GM19240 (cell line): Measurements from ENCODE around the gene CDH3.

Experiments
- DNase-seq: peaks from one replicate; pipeline ENCODE4 v3.0.0; 2011; ENCODE audit warnings: low spot score; ENCODE audit not compliant: insufficient read length

The CDH3 gene

GRCh38 chr16:68737046-68737729, 92.1 kb downstream of the CDH3 start, which contains the start of gene CDH1:
TSS of gene CDH1 (plus strand) at chr16:68737292. CDS start at chr16:68737416, 124 bp downstream.
- no peak for DNase-seq

DNA sequence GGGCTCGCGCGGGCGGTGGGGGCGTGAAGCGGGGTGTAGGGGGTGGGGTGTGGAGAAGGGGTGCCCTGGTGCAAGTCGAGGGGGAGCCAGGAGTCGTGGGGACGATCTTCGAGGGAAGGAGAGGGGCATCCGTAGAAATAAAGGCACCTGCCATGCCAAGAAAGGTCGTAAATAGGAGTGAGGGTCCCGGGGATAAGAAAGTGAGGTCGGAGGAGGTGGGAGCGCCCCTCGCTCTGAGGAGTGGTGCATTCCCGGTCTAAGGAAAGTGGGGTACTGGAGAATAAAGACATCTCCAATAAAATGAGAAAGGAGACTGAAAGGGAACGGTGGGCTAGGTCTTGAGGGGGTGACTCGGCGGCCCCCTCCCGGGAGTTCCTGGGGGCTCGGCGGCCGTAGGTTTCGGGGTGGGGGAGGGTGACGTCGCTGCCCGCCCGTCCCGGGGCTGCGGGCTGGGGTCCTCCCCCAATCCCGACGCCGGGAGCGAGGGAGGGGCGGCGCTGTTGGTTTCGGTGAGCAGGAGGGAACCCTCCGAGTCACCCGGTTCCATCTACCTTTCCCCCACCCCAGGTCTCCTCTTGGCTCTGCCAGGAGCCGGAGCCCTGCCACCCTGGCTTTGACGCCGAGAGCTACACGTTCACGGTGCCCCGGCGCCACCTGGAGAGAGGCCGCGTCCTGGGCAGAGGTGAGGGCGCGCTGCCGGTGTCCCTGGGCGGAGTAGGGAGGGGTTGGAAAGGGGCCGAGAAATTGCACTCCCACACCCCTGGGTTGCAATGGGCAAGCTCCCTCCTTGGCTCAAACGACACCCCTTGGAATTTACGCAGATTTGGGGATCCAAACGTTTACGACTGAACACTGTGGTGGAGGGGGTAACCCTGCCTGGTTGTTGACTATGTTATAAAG, 92.9 kb downstream of the CDH3 start:
- no peak for DNase-seq

- no peak for DNase-seq
These were observed 95.0 kb downstream of the CDH3 start for GRCh38 chr16:68739964-68740627.

DNA sequence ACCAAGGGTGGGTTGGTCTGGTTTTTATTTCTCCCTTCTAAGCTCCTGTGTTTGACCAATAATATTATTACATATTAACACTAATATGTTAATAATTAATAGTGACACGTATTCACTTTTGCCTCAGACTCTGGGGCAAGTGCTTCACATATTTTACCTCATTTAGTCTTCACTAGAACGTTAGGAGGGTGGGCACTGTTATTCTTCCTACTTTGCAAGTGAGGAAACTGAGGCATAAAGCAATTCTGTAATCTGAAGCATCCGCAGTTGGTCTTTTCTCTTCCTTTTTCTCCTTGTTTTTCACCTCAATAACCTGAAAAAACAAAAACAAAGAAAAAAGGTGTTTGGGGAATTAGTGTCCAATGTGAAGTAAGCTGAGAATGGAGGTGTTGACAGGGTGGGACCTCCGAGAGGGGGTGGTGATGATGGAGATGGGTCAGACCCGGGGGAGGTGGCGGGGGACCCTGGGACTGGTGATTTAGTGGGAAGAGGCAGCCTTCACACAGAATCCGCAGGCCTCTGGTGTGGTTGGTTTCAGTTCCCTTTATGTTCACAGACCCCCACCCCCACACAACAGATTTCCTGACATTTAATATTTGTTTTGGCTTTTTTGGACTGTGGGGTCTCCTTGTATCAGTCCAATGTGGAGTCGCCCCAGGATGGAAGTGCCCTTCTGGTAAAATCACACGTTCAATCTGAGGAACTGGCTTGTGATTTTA, 95.7 kb downstream of the CDH3 start:
- no peak for DNase-seq

DNA sequence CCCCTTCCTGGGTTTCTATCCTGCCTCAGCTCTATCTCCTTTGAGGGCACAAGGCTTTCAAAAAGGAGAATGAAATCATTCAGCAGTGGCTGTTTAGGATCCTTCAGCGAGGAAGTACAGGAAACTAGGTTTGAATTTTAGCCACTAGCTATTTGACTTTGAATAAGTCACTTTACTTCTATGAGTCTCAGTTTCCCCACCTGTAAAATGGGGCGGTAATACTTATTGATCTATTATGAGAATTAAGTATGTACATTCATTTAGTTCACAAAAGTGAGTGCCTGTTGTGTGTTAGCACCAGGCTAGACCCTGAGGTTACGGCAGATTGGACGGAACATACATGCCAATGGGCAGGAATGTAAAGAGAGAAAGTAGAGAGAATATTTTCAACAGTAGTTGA, 98.6 kb downstream of the CDH3 start:
- DNase-seq = no peak

GRCh38 chr16:68744744-68745280, 99.7 kb downstream of the CDH3 start:
- no peak for DNase-seq

DNA sequence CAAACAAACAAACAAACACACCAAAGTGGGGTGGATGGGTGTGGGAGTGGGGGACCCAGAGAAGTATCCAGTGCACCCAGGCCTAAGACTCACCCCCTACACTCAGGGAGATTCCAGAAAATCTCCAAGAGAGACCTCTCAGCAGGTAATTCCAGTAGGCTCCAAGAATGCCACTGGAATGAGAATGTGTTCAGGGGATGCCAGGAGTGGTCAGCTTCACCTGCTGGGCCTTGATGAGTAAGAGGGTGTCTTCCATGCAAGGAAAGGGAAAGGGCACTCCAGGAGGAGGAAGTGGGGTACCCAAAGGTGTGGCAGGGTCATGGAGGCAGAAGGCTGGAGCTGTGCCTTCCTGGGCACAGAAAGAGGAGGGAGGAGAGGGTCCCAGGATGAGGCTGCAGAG, 101.8 kb downstream of the CDH3 start:
- DNase-seq = no peak

DNA sequence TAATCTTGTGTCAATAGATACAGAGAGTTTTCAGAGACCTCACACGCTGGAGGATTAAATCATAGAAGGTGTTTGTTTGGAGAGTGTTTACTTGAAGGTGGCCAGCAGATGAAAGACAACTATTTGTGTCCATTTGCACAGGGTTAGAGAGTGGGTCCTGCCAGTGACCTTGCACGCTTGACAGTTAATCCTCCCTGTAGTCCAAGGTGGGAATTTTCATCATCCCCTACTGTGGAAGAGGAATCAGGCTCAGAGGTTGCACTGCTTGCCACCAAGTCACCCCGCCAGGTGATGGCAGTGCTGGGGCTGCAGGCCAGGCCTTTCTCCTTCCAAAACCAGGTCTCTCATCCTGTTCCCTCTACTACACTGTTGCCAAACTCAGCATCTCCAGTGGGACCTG, 104.3 kb downstream of the CDH3 start:
- no peak for DNase-seq
